Liver (tissue), 3 donors: ENCODE results near the gene LARGE1.

Experiments used
- CTCF ChIP-seq: fragments of 150-350 bp; IDR thresholded peaks from 2 replicates; pipeline ENCODE4 v1.5.1; 2017; ENCODE audit warnings: improper control_type of control experiment, low read depth, low read length; ENCODE audit not compliant: missing input control
- GABPA ChIP-seq, 2 donors: IDR thresholded peaks in 1 of 2; conservative IDR thresholded peaks in 1 of 2; 2 replicates each; pipeline ENCODE4 v1.6.1; 2016; ENCODE audit warnings: antibody characterized with exemption in 2 of 2, mild to moderate bottlenecking in 1 of 2, moderate library complexity in 1 of 2
- MAX ChIP-seq: IDR thresholded peaks from 2 replicates; pipeline ENCODE4 v1.6.1; 2016; ENCODE audit warnings: antibody characterized with exemption
- NR2F2 ChIP-seq: IDR thresholded peaks from 2 replicates; pipeline ENCODE4 v1.6.1; 2016; ENCODE audit warnings: antibody characterized with exemption
- RAD21 ChIP-seq, 2 donors: IDR thresholded peaks; 2 replicates each; pipeline ENCODE4 v1.6.1; 2016; ENCODE audit warnings: antibody characterized with exemption in 2 of 2, mild to moderate bottlenecking in 2 of 2
- REST ChIP-seq: IDR thresholded peaks from 2 replicates; pipeline ENCODE4 v1.6.1; 2016; ENCODE audit warnings: antibody characterized with exemption, mild to moderate bottlenecking
- SP1 ChIP-seq: IDR thresholded peaks from 2 replicates; pipeline ENCODE4 v1.6.1; 2018; ENCODE audit warnings: antibody characterized with exemption, mild to moderate bottlenecking
- TAF1 ChIP-seq: conservative IDR thresholded peaks from 2 replicates; pipeline ENCODE4 v1.6.1; 2016; ENCODE audit warnings: antibody characterized with exemption, mild to moderate bottlenecking
- YY1 ChIP-seq: IDR thresholded peaks from 2 replicates; pipeline ENCODE4 v1.6.1; 2016; ENCODE audit warnings: antibody characterized with exemption, mild to moderate bottlenecking
- donor health status: healthy.
- donor health status: healthy.

GRCh38 chr22:33922349-33922681 lies 2.0 kb upstream of the LARGE1 start:
- TF ChIP-seq CTCF: no peak
- no peak for TF ChIP-seq MAX
- no peak for TF ChIP-seq NR2F2
- TF ChIP-seq YY1: no peak
- TF ChIP-seq RAD21 (IDR thresholded peaks at IDR 0.05): peak in 1 of 2 donors; percentile 10
- no peak for TF ChIP-seq REST
- no peak for TF ChIP-seq GABPA (IDR thresholded peaks at IDR 0.05 in 1 of 2, conservative IDR thresholded peaks at IDR 0.05 in 1 of 2)
- TF ChIP-seq SP1: no peak
- no peak for TF ChIP-seq TAF1
